ENCODE results near the gene ZBTB2. TPM values are rescaled to one million over a fixed set of nuclear protein-coding genes. Genes with fewer than 3 reads are reported as not detected.

ZBTB2 gene
- total RNA-seq, 2 donors from 2014 or later = 4.8 to 7.9 TPM

GRCh38 chr6:151412909-151413308 lies 21.6 kb upstream of the ZBTB2 start:
- Histone ChIP-seq H3K27me3 (no peaks in the 10 kb centered on the region), H3K9me3 (no peaks in the 10 kb centered on the region), H3K27ac (no peak overlapping the region), H3K4me3 (no peak overlapping the region), H3K4me1 (no peaks in the 10 kb centered on the region), H3K36me3 (peaks cover 21% of the 10 kb centered on the region)
- TF ChIP-seq, protein P1, sequence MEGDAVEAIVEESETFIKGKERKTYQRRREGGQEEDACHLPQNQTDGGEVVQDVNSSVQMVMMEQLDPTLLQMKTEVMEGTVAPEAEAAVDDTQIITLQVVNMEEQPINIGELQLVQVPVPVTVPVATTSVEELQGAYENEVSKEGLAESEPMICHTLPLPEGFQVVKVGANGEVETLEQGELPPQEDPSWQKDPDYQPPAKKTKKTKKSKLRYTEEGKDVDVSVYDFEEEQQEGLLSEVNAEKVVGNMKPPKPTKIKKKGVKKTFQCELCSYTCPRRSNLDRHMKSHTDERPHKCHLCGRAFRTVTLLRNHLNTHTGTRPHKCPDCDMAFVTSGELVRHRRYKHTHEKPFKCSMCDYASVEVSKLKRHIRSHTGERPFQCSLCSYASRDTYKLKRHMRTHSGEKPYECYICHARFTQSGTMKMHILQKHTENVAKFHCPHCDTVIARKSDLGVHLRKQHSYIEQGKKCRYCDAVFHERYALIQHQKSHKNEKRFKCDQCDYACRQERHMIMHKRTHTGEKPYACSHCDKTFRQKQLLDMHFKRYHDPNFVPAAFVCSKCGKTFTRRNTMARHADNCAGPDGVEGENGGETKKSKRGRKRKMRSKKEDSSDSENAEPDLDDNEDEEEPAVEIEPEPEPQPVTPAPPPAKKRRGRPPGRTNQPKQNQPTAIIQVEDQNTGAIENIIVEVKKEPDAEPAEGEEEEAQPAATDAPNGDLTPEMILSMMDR (IDR thresholded peaks at IDR 0.05) = no peak
- DNase-seq (ENCODE audit: low spot score) = no peak

GRCh38 chr6:151409679-151410078 lies 18.3 kb upstream of the ZBTB2 start:
- no peaks in the 10 kb centered on the region for H3K9me3 ChIP-seq
- H3K27me3 ChIP-seq = no peaks in the 10 kb centered on the region
- H3K4me3 ChIP-seq = no peak overlapping the region
- no peak overlapping the region for H3K27ac ChIP-seq
- H3K4me1 ChIP-seq = no peaks in the 10 kb centered on the region
- TF ChIP-seq, protein P1 (IDR thresholded peaks at IDR 0.05) = no peak
- no peak for DNase-seq (ENCODE audit: low spot score)
- peaks cover 22% of the 10 kb centered on the region for H3K36me3 ChIP-seq

GRCh38 chr6:151409260-151409659 lies 17.9 kb upstream of the ZBTB2 start:
- H3K36me3 ChIP-seq = peaks cover 22% of the 10 kb centered on the region
- H3K27ac ChIP-seq = no peak overlapping the region
- H3K9me3 ChIP-seq = no peaks in the 10 kb centered on the region
- TF ChIP-seq, protein P1 (IDR thresholded peaks at IDR 0.05) = no peak
- H3K4me3 ChIP-seq = no peak overlapping the region
- no peak for DNase-seq (ENCODE audit: low spot score)
- no peaks in the 10 kb centered on the region for H3K27me3 ChIP-seq
- no peaks in the 10 kb centered on the region for H3K4me1 ChIP-seq

DNA sequence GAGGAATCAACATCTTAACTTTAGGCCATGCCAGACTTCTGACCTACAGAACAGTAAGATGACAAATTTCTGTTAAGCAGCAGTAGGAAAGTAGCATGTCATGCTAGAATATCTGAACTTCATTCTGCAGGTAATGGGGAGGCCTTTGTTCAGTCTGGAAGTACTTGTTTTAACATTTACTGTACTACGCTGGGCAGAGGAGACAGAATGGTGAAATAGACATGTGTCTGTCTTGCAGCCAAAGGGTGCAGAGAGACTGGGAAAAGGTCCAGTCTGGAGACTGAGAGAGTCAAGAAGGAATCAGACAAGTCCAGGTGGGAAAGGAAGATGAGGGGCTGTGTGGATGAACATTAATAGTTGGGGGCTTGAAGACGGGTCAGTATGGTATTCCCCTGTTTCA lies 17.5 kb upstream of the ZBTB2 start:
- Histone ChIP-seq H3K27ac (no peak overlapping the region), H3K4me3 (no peak overlapping the region), H3K27me3 (no peaks in the 10 kb centered on the region), H3K4me1 (no peaks in the 10 kb centered on the region), H3K9me3 (no peaks in the 10 kb centered on the region), H3K36me3 (peaks cover 22% of the 10 kb centered on the region)
- DNase-seq (ENCODE audit: low spot score) = no peak
- TF ChIP-seq, protein P1 (IDR thresholded peaks at IDR 0.05) = no peak

DNA sequence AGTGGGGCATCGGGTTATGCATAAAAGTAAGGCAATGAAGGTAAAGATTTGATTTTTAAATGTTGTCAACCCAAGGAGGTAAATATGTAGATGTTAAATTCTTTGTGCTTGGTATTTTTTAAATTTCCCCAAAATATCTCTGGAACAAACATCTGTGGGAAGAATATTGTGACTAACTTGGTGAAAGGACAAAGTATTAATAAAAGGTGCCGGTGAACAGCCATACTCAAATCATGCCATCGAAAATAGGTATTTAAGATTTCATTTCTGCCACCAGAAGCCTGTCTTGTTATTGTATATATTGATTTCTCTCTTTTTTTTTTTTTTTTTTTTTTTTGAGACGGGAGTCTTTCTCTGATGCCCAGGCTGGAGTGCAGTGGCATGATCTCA lies 12.6 kb upstream of the ZBTB2 start:
- no peak for DNase-seq (ENCODE audit: low spot score)
- no peak overlapping the region for H3K27ac ChIP-seq
- no peak overlapping the region for H3K4me3 ChIP-seq
- H3K9me3 ChIP-seq = no peaks in the 10 kb centered on the region
- H3K27me3 ChIP-seq = no peaks in the 10 kb centered on the region
- H3K4me1 ChIP-seq = peaks cover 0 to 17% of the 10 kb centered on the region in 2 donors
- H3K36me3 ChIP-seq = peaks cover 9% of the 10 kb centered on the region
- TF ChIP-seq, protein P1 (IDR thresholded peaks at IDR 0.05) = no peak

- Histone ChIP-seq H3K4me3 (no peak overlapping the region), H3K36me3 (peaks cover 9% of the 10 kb centered on the region), H3K27me3 (no peaks in the 10 kb centered on the region), H3K9me3 (no peaks in the 10 kb centered on the region), H3K4me1 (peaks cover 0 to 17% of the 10 kb centered on the region in 2 donors), H3K27ac (no peak overlapping the region)
- TF ChIP-seq, protein P1 (IDR thresholded peaks at IDR 0.05) = no peak
- no peak for DNase-seq (ENCODE audit: low spot score)
These were observed 10.9 kb upstream of the ZBTB2 start for GRCh38 chr6:151402228-151402627.

All from right atrium auricular region (tissue), 2 donors.